Esophagus muscularis mucosa (tissue), 4 donors: ENCODE results near the gene PODXL2. TPM values are rescaled to one million over a fixed set of nuclear protein-coding genes. Genes with fewer than 3 reads are reported as not detected.

ENCODE experiments used
- DNase-seq: peaks from one replicate; pipeline ENCODE4 v3.0.0-alpha.2; 2017; ENCODE audit errors: extremely low spot score
- H3K27ac ChIP-seq, 4 donors: fragments of 200-600 bp; sonication (generic); replicated peaks in 1 of 4; 1 replicate in 3 of 4; 2 replicates in 1 of 4; pipeline ENCODE4 v1.5.1; 2016 to 2019; ENCODE audit warnings: mild to moderate bottlenecking in 1 of 4
- H3K27me3 ChIP-seq, 4 donors: fragments of 200-600 bp; sonication (generic); one replicate each; pipeline versions ENCODE4 v1.5.1 to v1.6.0; 2016 to 2019
- H3K36me3 ChIP-seq, 4 donors: fragments of 200-600 bp; sonication (generic); one replicate each; pipeline ENCODE4 v1.5.1; 2016 to 2019
- H3K4me1 ChIP-seq, 4 donors: fragments of 200-600 bp; sonication (generic); one replicate each; pipeline ENCODE4 v1.5.1; 2016 to 2019
- H3K4me3 ChIP-seq, 4 donors: fragments of 200-600 bp; sonication (generic); 1 replicate in 2 of 4; 2 replicates in 2 of 4; pipeline ENCODE4 v1.5.1; 2016 to 2019; ENCODE audit warnings: mild to moderate bottlenecking in 4 of 4, moderate library complexity in 1 of 4
- H3K9me3 ChIP-seq, 4 donors: fragments of 200-600 bp; sonication (generic); 1 replicate in 3 of 4; 2 replicates in 1 of 4; pipeline ENCODE4 v1.5.1; 2016 to 2019
- CTCF ChIP-seq, 3 experiments: fragments of 200-600 bp in 2 of 3; fragments of 450-650 bp in 1 of 3; sonication (generic) in 2 of 3; IDR thresholded peaks; one replicate each; pipeline ENCODE4 v1.5.1; 2017 to 2019; ENCODE audit warnings: antibody characterized with exemption in 3 of 3, mild to moderate bottlenecking in 2 of 3, moderate library complexity in 1 of 3
- EP300 ChIP-seq: sonication (generic); formaldehyde crosslinking; IDR thresholded peaks from one replicate; pipeline ENCODE4 v1.6.1; 2017; ENCODE audit warnings: antibody characterized with exemption
- POLR2A ChIP-seq: fragments of 450-650 bp; IDR thresholded peaks from one replicate; pipeline ENCODE4 v1.6.1; 2017; ENCODE audit warnings: antibody characterized with exemption, moderate library complexity, mild to moderate bottlenecking, low read depth
- POLR2AphosphoS5 ChIP-seq, 2 donors: sonication (generic); formaldehyde crosslinking; IDR thresholded peaks; one replicate each; pipeline ENCODE4 v1.6.1; 2017; ENCODE audit warnings: antibody characterized with exemption in 2 of 2
- WGBS: methylation state at CpG from one replicate; pipeline ENCODE4 v1.1.5; 2018; 5-methylcytosine and 5-hydroxymethylcytosine counted together
- intact Hi-C: fragments of 100-400 bp; cut with DNase I; formaldehyde crosslinking; loops from one replicate; pipeline ENCODE4 v1.15.1; 2023
- total RNA-seq, 4 donors: library from RNA; depleted of rRNA; stranded (reverse); fragments of >200 nt; gene quantifications; one replicate each; pipeline versions ENCODE4 v1.1.0 to v1.2.1, GENCODE V29; 2016

PODXL2 gene
- total RNA-seq, 4 donors from 2014 or later: 1.7 to 3.1 (median 2.5) TPM

- peak overlapping the region; percentile 49 to 73 (median 70) for H3K27ac ChIP-seq
- no peak overlapping the region for H3K4me3 ChIP-seq
- TF ChIP-seq EP300: no peak
- intact Hi-C loops: no loop called here
- no peak for DNase-seq
- H3K9me3 ChIP-seq: no peaks in the 10 kb centered on the region
- H3K36me3 ChIP-seq: peaks cover 0 to 32% (median 14%) of the 10 kb centered on the region in 4 donors
- peaks cover 53 to 68% (median 63%) of the 10 kb centered on the region in 4 donors for H3K4me1 ChIP-seq
- 72% methylated on average over 2 of the region's 2 CpGs for WGBS
- no peaks in the 10 kb centered on the region for H3K27me3 ChIP-seq
These were observed 79.9 kb downstream of the PODXL2 start for GRCh38 chr3:127708837-127709236.

GRCh38 chr3:127709320-127710060 is 80.5 kb downstream of the PODXL2 start:
- DNase-seq: no peak
- WGBS: 76% methylated on average over 3 of the region's 3 CpGs
- no peak overlapping the region for H3K4me3 ChIP-seq
- no peaks in the 10 kb centered on the region for H3K9me3 ChIP-seq
- H3K27ac ChIP-seq: peak overlapping the region; percentile 49 to 73 (median 70)
- intact Hi-C loops: no loop called here
- no peak for TF ChIP-seq POLR2AphosphoS5 (IDR thresholded peaks at IDR 0.05)
- TF ChIP-seq POLR2A: no peak
- TF ChIP-seq CTCF (IDR thresholded peaks at IDR 0.05): no peak
- TF ChIP-seq EP300: no peak
- peaks cover 0 to 33% (median 15%) of the 10 kb centered on the region in 4 donors for H3K36me3 ChIP-seq
- H3K4me1 ChIP-seq: peaks cover 58 to 75% (median 67%) of the 10 kb centered on the region in 4 donors
- H3K27me3 ChIP-seq: no peaks in the 10 kb centered on the region

- H3K27me3 ChIP-seq: no peaks in the 10 kb centered on the region
- H3K9me3 ChIP-seq: no peaks in the 10 kb centered on the region
- H3K36me3 ChIP-seq: peaks cover 0 to 30% (median 11%) of the 10 kb centered on the region in 4 donors
- no peak overlapping the region for H3K4me3 ChIP-seq
- 59% methylated on average over 18 of the region's 18 CpGs for WGBS
- peak overlapping the region; percentile 43 to 71 (median 60) for H3K27ac ChIP-seq
- peaks cover 64 to 83% (median 71%) of the 10 kb centered on the region in 4 donors for H3K4me1 ChIP-seq
- DNase-seq: no peak
- intact Hi-C loops: no loop called here
- TF ChIP-seq CTCF (IDR thresholded peaks at IDR 0.05) (no peak), POLR2AphosphoS5 (IDR thresholded peaks at IDR 0.05) (peak in 1 of 2 donors; percentile 33)
These were observed 81.4 kb downstream of the PODXL2 start for GRCh38 chr3:127710155-127710941.

- Histone ChIP-seq H3K36me3 (peaks cover 0 to 30% (median 9%) of the 10 kb centered on the region in 4 donors), H3K9me3 (no peaks in the 10 kb centered on the region), H3K4me3 (no peak overlapping the region), H3K27me3 (no peaks in the 10 kb centered on the region), H3K27ac (peak overlapping the region; percentile 43 to 71 (median 60)), H3K4me1 (peaks cover 64 to 88% (median 76%) of the 10 kb centered on the region in 4 donors)
- no peak for TF ChIP-seq POLR2AphosphoS5 (IDR thresholded peaks at IDR 0.05)
- no peak for TF ChIP-seq EP300
- TF ChIP-seq CTCF (IDR thresholded peaks at IDR 0.05): no peak
- TF ChIP-seq POLR2A: no peak
- intact Hi-C loops: no loop called here
- DNase-seq: no peak
- 78% methylated on average over 14 of the region's 14 CpGs for WGBS
These were observed 82.2 kb downstream of the PODXL2 start for GRCh38 chr3:127711021-127711695.

- H3K4me3 ChIP-seq: no peak overlapping the region
- peak overlapping the region in 2 of 4 donors; percentile 42 to 68 for H3K27ac ChIP-seq
- H3K9me3 ChIP-seq: no peaks in the 10 kb centered on the region
- TF ChIP-seq CTCF (IDR thresholded peaks at IDR 0.05): no peak
- no peak for TF ChIP-seq EP300
- no peak for TF ChIP-seq POLR2AphosphoS5 (IDR thresholded peaks at IDR 0.05)
- no peak for TF ChIP-seq POLR2A
- peaks cover 64 to 88% (median 78%) of the 10 kb centered on the region in 4 donors for H3K4me1 ChIP-seq
- 89% methylated on average over 9 of the region's 14 CpGs for WGBS
- intact Hi-C loops: no loop called here
- H3K36me3 ChIP-seq: peaks cover 0 to 27% (median 11%) of the 10 kb centered on the region in 4 donors
- no peaks in the 10 kb centered on the region for H3K27me3 ChIP-seq
- no peak for DNase-seq
These were observed 82.9 kb downstream of the PODXL2 start for GRCh38 chr3:127711896-127712295.
